Measurements from ENCODE around the gene S100A1.
A peak's percentile ranks its signal among the peaks of the same experiment; 100 is the strongest.
"Not testable (repeated sequence)": the region's sequence is repeated elsewhere in the genome, so short reads cannot be mapped to it uniquely, and the experiment has no call there.

Gene S100A1

GRCh38 chr1:153627715-153628626 lies at the start of gene S100A1:
S100A1 (plus strand) TSS chr1:153628434; CDS start chr1:153630522, 2,088 bp downstream.
- no peak for DNase-seq

GRCh38 chr1:153578490-153578889 lies 49.7 kb upstream of the S100A1 start:
- DNase-seq, result no peak

- DNase-seq, result no peak
Measured at GRCh38 chr1:153578936-153579335, 49.3 kb upstream of the S100A1 start.

- DNase-seq, result not testable (repeated sequence)
Measured at GRCh38 chr1:153582836-153583235, 45.4 kb upstream of the S100A1 start.

- not testable (repeated sequence) for DNase-seq
Measured at GRCh38 chr1:153583514-153583913, 44.7 kb upstream of the S100A1 start.

GRCh38 chr1:153583976-153584375 lies 44.3 kb upstream of the S100A1 start:
- DNase-seq, result no peak

- no peak for DNase-seq
Measured at GRCh38 chr1:153585006-153585405, 43.2 kb upstream of the S100A1 start.

GRCh38 chr1:153586347-153586746 lies 41.9 kb upstream of the S100A1 start:
- no peak for DNase-seq

GRCh38 chr1:153587314-153587713 lies 40.9 kb upstream of the S100A1 start:
- no peak for DNase-seq

- not testable (repeated sequence) for DNase-seq
Measured at GRCh38 chr1:153588033-153588432, 40.2 kb upstream of the S100A1 start.

- DNase-seq, result no peak
Measured at GRCh38 chr1:153588482-153588881, 39.8 kb upstream of the S100A1 start.

GRCh38 chr1:153592748-153593147 lies 35.5 kb upstream of the S100A1 start:
- no peak for DNase-seq

GRCh38 chr1:153597206-153597605 lies 31.0 kb upstream of the S100A1 start:
- DNase-seq, result no peak

GRCh38 chr1:153598309-153599172 lies 29.7 kb upstream of the S100A1 start:
- DNase-seq, result peak; percentile 30

GRCh38 chr1:153599847-153600246 lies 28.4 kb upstream of the S100A1 start:
- DNase-seq, result no peak

GRCh38 chr1:153602749-153603148 lies 25.5 kb upstream of the S100A1 start:
- DNase-seq, result no peak

- DNase-seq, result no peak
Measured at GRCh38 chr1:153606194-153606593, 22.0 kb upstream of the S100A1 start.

- no peak for DNase-seq
Measured at GRCh38 chr1:153607381-153607780, 20.9 kb upstream of the S100A1 start.

GRCh38 chr1:153608089-153608682 lies 20.0 kb upstream of the S100A1 start:
- no peak for DNase-seq

GRCh38 chr1:153608742-153609584 lies 19.3 kb upstream of the S100A1 start:
- no peak for DNase-seq

- DNase-seq, result no peak
Measured at GRCh38 chr1:153609585-153609907, 18.7 kb upstream of the S100A1 start.

- no peak for DNase-seq
Measured at GRCh38 chr1:153610334-153610733, 17.9 kb upstream of the S100A1 start.

Measured in CD4-positive, alpha-beta T cell treated with Interleukin-17A for 1 hour (primary cell).